GM23248 (cell line): ENCODE data around the gene C10orf105. TPM values are rescaled to one million over a fixed set of nuclear protein-coding genes. Genes with fewer than 3 reads are reported as not detected.

ENCODE experiments used
- DNase-seq: peaks from one replicate; pipeline ENCODE4 v3.0.0-alpha.2; 2015
- H2AFZ ChIP-seq: fragments of 200-600 bp; sonication (generic); 2 replicates; pipeline ENCODE4 v1.6.1; 2016; ENCODE audit warnings: antibody characterized with exemption
- H3F3A ChIP-seq: fragments of 200-600 bp; sonication (generic); 2 replicates; pipeline ENCODE4 v1.6.1; 2016; ENCODE audit warnings: mild to moderate bottlenecking, antibody characterized with exemption, mixed run types; ENCODE audit not compliant: insufficient read depth
- H3K27ac ChIP-seq: fragments of 200-600 bp; sonication (generic); 2 replicates; pipeline ENCODE4 v1.5.1; 2016; ENCODE audit warnings: mild to moderate bottlenecking
- H3K27me3 ChIP-seq: fragments of 200-600 bp; sonication (generic); replicated peaks from 2 replicates; pipeline ENCODE4 v1.6.1; 2016; ENCODE audit warnings: mild to moderate bottlenecking; ENCODE audit not compliant: insufficient read depth
- H3K36me3 ChIP-seq: fragments of 200-600 bp; sonication (generic); 2 replicates; pipeline ENCODE4 v1.6.1; 2016; ENCODE audit warnings: low read depth, mild to moderate bottlenecking
- H3K4me1 ChIP-seq: fragments of 200-600 bp; sonication (generic); 2 replicates; pipeline ENCODE4 v1.6.1; 2016; ENCODE audit warnings: mild to moderate bottlenecking; ENCODE audit not compliant: insufficient read depth
- H3K4me2 ChIP-seq: fragments of 200-600 bp; sonication (generic); one replicate; pipeline ENCODE4 v1.6.1; 2016; ENCODE audit warnings: mild to moderate bottlenecking; ENCODE audit not compliant: unreplicated experiment
- H3K4me3 ChIP-seq: fragments of 200-600 bp; sonication (generic); 2 replicates; pipeline ENCODE4 v1.5.1; 2016; ENCODE audit warnings: mild to moderate bottlenecking
- H3K79me2 ChIP-seq: fragments of 200-600 bp; sonication (generic); 2 replicates; pipeline ENCODE4 v1.6.1; 2016; ENCODE audit warnings: mild to moderate bottlenecking; ENCODE audit not compliant: insufficient read depth
- H3K9ac ChIP-seq: fragments of 200-600 bp; sonication (generic); 2 replicates; pipeline ENCODE4 v1.6.1; 2016; ENCODE audit warnings: mild to moderate bottlenecking
- H3K9me2 ChIP-seq: fragments of 200-600 bp; sonication (generic); 2 replicates; pipeline ENCODE4 v1.6.1; 2016; ENCODE audit warnings: mixed run types, mild to moderate bottlenecking, moderate library complexity; ENCODE audit not compliant: insufficient read depth
- H3K9me3 ChIP-seq: fragments of 200-600 bp; sonication (generic); one replicate; pipeline ENCODE4 v1.6.1; 2017; ENCODE audit warnings: low read depth
- H4K20me1 ChIP-seq: fragments of 200-600 bp; sonication (generic); 2 replicates; pipeline ENCODE4 v1.6.0; 2016; ENCODE audit not compliant: insufficient read depth
- EZH2 ChIP-seq: fragments of 200-600 bp; sonication (generic); IDR thresholded peaks from 2 replicates; pipeline ENCODE4 v1.6.1; 2018; ENCODE audit warnings: antibody characterized with exemption, mild to moderate bottlenecking; ENCODE audit not compliant: insufficient read depth, poor library complexity, severe bottlenecking
- EZH2phosphoT487 ChIP-seq: fragments of 200-600 bp; sonication (generic); IDR thresholded peaks from 2 replicates; pipeline ENCODE4 v1.6.1; 2018; ENCODE audit warnings: antibody characterized with exemption, moderate library complexity, mild to moderate bottlenecking, low read depth; ENCODE audit not compliant: insufficient read depth
- WGBS, 2 experiments: methylation state at CpG; one replicate each; pipeline ENCODE4 v1.1.6; 2015 to 2017; ENCODE audit warnings: low lambda C conversion rate in 2 of 2, low coverage in 1 of 2; ENCODE audit errors: missing lambda C conversion rate in 2 of 2; 5-methylcytosine and 5-hydroxymethylcytosine counted together
- in situ Hi-C: fragments of 300-500 bp; cut with MboI; formaldehyde crosslinking; loops from 2 replicates; pipeline ENCODE4 v1.15.0; 2020
- polyA plus RNA-seq: library from polyadenylated mRNA; unstranded; fragments of >200 nt; fragmentation: Nextera tagmentation; extraction: Ambion mirVana; gene quantifications from 2 replicates; pipeline ENCODE4 v1.2.1, GENCODE V29; 2016
- total RNA-seq: library from RNA; depleted of rRNA; stranded (reverse); fragments of >200 nt; shearing (Covaris generic); gene quantifications from 2 replicates; pipeline ENCODE4 v1.2.3, GENCODE V29; 2014

C10orf105 gene
- total and polyA plus RNA-seq, 2 experiments from 2014 or later, result not detected

DNA sequence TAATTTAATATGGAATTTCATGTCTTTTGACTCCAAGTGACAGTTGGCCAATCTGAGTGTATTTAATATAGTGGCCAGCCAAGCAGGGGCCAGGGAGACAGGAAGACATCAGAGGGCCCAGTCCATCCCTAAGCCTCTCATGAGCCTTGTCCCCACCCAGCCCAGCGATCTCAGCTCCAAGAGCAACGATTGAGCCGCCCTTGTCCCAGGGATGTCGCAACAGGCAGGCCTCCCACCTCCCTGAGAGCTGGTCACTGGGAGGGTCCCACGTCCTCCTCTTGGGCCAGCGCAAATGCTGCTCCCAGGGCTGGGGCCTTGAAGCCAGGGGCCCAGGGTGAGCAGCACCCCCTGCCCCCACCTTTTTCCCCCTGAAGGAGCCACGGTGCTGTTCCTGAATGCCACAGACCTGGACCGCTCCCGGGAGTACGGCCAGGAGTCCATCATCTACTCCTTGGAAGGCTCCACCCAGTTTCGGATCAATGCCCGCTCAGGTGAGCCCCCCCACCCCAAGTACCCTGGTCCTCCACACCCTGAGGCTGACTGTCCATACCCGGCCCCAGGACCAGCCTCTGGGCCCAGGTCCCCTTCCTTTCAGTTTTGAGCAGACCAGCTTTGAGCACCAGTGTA is 29.4 kb downstream of the C10orf105 start:
- Histone ChIP-seq H3K9me3 (no peaks in the 10 kb centered on the region), H3K27ac (no peak overlapping the region), H3K4me2 (no peak overlapping the region), H3K27me3 (peaks cover 4% of the 10 kb centered on the region; the same call in 1 of the 2 replicates), H2AFZ (no peak overlapping the region), H3F3A (peaks cover 4% of the 10 kb centered on the region; the same call in 1 of the 2 replicates), H3K4me1 (no peaks in the 10 kb centered on the region), H3K36me3 (no peaks in the 10 kb centered on the region), H3K4me3 (no peak overlapping the region), H4K20me1 (no peaks in the 10 kb centered on the region), H3K9me2 (no peaks in the 10 kb centered on the region), H3K9ac (no peak overlapping the region), H3K79me2 (no peaks in the 10 kb centered on the region)
- WGBS, 2 experiments, result 68 to 73% methylated on average over 7 to 13 of the region's 13 CpGs
- no peak for DNase-seq
- TF ChIP-seq EZH2phosphoT487 (no peak), EZH2 (no peak)
- in situ Hi-C loops, result no loop called here

DNA sequence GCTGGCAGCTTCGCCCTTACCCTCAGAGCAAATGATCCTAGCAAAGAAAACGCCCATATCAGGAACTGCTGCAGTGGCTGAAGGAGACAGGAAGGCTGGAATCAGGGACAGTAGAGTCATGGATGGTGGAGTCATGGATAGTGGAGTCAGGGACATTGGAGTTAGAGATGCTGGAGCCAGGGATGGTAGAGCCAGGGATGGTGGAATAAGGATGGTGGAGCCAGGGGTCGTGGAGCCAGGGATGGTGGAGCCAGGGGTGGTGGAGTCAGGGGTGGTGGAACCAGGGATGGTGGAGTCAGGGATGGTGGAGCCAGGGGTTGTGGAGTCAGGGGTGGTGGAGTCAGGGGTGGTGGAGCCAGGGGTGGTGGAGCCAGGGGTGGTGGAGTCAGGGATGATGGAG is 31.3 kb downstream of the C10orf105 start:
- peaks cover 9% of the 10 kb centered on the region; the same call in 1 of the 2 replicates for H3K27me3 ChIP-seq
- no peaks in the 10 kb centered on the region for H3K9me2 ChIP-seq
- no peaks in the 10 kb centered on the region for H3K79me2 ChIP-seq
- no peaks in the 10 kb centered on the region for H3K36me3 ChIP-seq
- H2AFZ ChIP-seq, result no peak overlapping the region
- DNase-seq, result no peak
- H4K20me1 ChIP-seq, result no peaks in the 10 kb centered on the region
- no peak for TF ChIP-seq EZH2
- in situ Hi-C loops, result no loop called here
- no peak overlapping the region for H3K4me3 ChIP-seq
- no peak overlapping the region for H3K4me2 ChIP-seq
- H3K27ac ChIP-seq, result no peak overlapping the region
- 70 to 74% methylated on average over 3 of the region's 3 CpGs for WGBS, 2 experiments
- H3K9ac ChIP-seq, result no peak overlapping the region
- H3F3A ChIP-seq, result peaks cover 4% of the 10 kb centered on the region; the same call in 1 of the 2 replicates
- no peaks in the 10 kb centered on the region for H3K4me1 ChIP-seq
- no peaks in the 10 kb centered on the region for H3K9me3 ChIP-seq

- no peaks in the 10 kb centered on the region for H3K9me2 ChIP-seq
- H3K9me3 ChIP-seq, result no peaks in the 10 kb centered on the region
- no peak overlapping the region for H3K27ac ChIP-seq
- no peak overlapping the region for H3K4me2 ChIP-seq
- TF ChIP-seq EZH2 (no peak), EZH2phosphoT487 (no peak)
- peaks cover 4% of the 10 kb centered on the region; the same call in 1 of the 2 replicates for H3F3A ChIP-seq
- H3K4me3 ChIP-seq, result no peak overlapping the region
- H3K9ac ChIP-seq, result no peak overlapping the region
- H3K4me1 ChIP-seq, result no peaks in the 10 kb centered on the region
- no peak overlapping the region for H2AFZ ChIP-seq
- H3K27me3 ChIP-seq, result peaks cover 15% of the 10 kb centered on the region; the same call in 1 of the 2 replicates
- 58 to 63% methylated on average over 9 of the region's 9 CpGs for WGBS, 2 experiments
- H4K20me1 ChIP-seq, result no peaks in the 10 kb centered on the region
- in situ Hi-C loops, result no loop called here
- DNase-seq, result no peak
- H3K79me2 ChIP-seq, result no peaks in the 10 kb centered on the region
- H3K36me3 ChIP-seq, result no peaks in the 10 kb centered on the region
These were observed 32.1 kb downstream of the C10orf105 start for GRCh38 chr10:71687480-71687879.

DNA sequence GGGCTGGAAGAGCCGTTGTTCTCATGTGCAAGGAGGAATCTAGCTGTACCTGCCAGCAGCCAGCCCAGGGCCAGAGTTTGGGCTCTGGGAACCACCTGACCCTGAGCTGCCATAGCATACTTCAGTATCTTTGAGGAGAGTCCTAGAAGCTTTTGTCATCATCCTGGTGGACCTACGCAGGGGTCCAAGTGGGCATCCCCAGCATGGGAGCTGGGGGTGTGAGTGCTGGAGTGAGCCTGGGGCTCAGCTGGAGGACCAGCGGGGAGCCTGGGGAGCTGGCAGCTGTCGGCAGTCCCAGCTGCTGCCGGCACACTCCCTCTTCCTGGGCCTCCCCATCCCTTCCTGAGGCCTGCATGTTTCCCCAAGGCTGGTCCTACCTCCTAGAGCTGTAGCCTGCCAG is 32.5 kb downstream of the C10orf105 start:
- Histone ChIP-seq H2AFZ (no peak overlapping the region), H3K9me3 (no peaks in the 10 kb centered on the region), H3K9me2 (no peaks in the 10 kb centered on the region), H4K20me1 (no peaks in the 10 kb centered on the region), H3K4me3 (no peak overlapping the region), H3K4me1 (no peaks in the 10 kb centered on the region), H3K9ac (no peak overlapping the region), H3K36me3 (no peaks in the 10 kb centered on the region), H3K79me2 (no peaks in the 10 kb centered on the region), H3K4me2 (no peak overlapping the region), H3F3A (peaks cover 4% of the 10 kb centered on the region; the same call in 1 of the 2 replicates), H3K27me3 (peaks cover 19% of the 10 kb centered on the region), H3K27ac (no peak overlapping the region)
- in situ Hi-C loops, result no loop called here
- no peak for TF ChIP-seq EZH2phosphoT487
- DNase-seq, result no peak
- WGBS, 2 experiments, result 74 to 78% methylated on average over 5 of the region's 5 CpGs
